SK-N-SH (cell line): ENCODE data around the gene PLEKHF1. TPM values are rescaled to one million over a fixed set of nuclear protein-coding genes. Genes with fewer than 3 reads are reported as not detected.

ENCODE experiments used
- CTCF ChIA-PET: fragments of 300-600, 350-600 bp; formaldehyde crosslinking; extraction: SDS; loops from one replicate; lab custom pipeline; 2021; lab: Yijun Ruan, JAX
- POLR2A ChIA-PET: fragments of 350-600 bp; sonication (Branson Sonifier 250); formaldehyde crosslinking; extraction: SDS; loops from one replicate; lab custom pipeline; 2020; ENCODE audit warnings: antibody characterized with exemption, inconsistent platforms; lab: Yijun Ruan, JAX
- DNase-seq: peaks from one replicate; pipeline ENCODE4 v3.0.0; 2012
- H2AFZ ChIP-seq: fragments of 200-600 bp; sonication (generic); 2 replicates; pipeline ENCODE4 v1.8.1; 2016; ENCODE audit warnings: antibody characterized with exemption, mild to moderate bottlenecking, low read depth
- H3F3A ChIP-seq: fragments of 200-600 bp; sonication (generic); replicated peaks from 2 replicates; pipeline ENCODE3; 2016; ENCODE audit warnings: antibody characterized with exemption, mild to moderate bottlenecking; ENCODE audit not compliant: insufficient read depth
- H3K27ac ChIP-seq, 2 experiments: fragments of 200-500 bp in 1 of 2; fragments of 200-600 bp in 1 of 2; sonication (Bioruptor generic) in 1 of 2; sonication (generic), shearing (Covaris generic) in 1 of 2; 2 replicates each; pipeline versions ENCODE4 v1.5.1 to v1.6.1; 2014 to 2016; ENCODE audit warnings: low read depth in 2 of 2, inconsistent platforms in 1 of 2, low read length in 1 of 2, mild to moderate bottlenecking in 1 of 2, mixed read lengths in 1 of 2
- H3K27me3 ChIP-seq: fragments of 200-600 bp; sonication (generic), shearing (Covaris generic); 2 replicates; pipeline ENCODE4 v1.6.1; 2016; ENCODE audit warnings: mixed run types; ENCODE audit not compliant: insufficient read depth
- H3K36me3 ChIP-seq, 2 experiments: fragments of 200-500 bp in 1 of 2; fragments of 200-600 bp in 1 of 2; sonication (Bioruptor generic) in 1 of 2; sonication (generic) in 1 of 2; replicated peaks in 1 of 2; 2 replicates each; pipeline versions ENCODE3 to v1.5.1; 2014 to 2016; ENCODE audit warnings: low read length in 1 of 2, mild to moderate bottlenecking in 1 of 2; ENCODE audit not compliant: insufficient read depth in 2 of 2, control insufficient read depth in 1 of 2
- H3K4me1 ChIP-seq, 2 experiments: fragments of 200-500 bp in 1 of 2; fragments of 200-600 bp in 1 of 2; sonication (Bioruptor generic) in 1 of 2; sonication (generic), shearing (Covaris generic) in 1 of 2; 2 replicates each; pipeline versions ENCODE4 v1.5.1 to v1.6.1; 2014 to 2016; ENCODE audit warnings: low read depth in 1 of 2, low read length in 1 of 2, mixed run types in 1 of 2; ENCODE audit not compliant: insufficient read depth in 2 of 2, control insufficient read depth in 1 of 2
- H3K4me2 ChIP-seq: fragments of 200-600 bp; sonication (generic), shearing (Covaris generic); 2 replicates; pipeline ENCODE4 v1.6.1; 2017; ENCODE audit warnings: mixed run types
- H3K4me3 ChIP-seq, 2 experiments: fragments of 200-500 bp in 1 of 2; fragments of 200-600 bp in 1 of 2; sonication (Bioruptor generic) in 1 of 2; sonication (generic), shearing (Covaris generic) in 1 of 2; 2 replicates each; pipeline versions ENCODE4 v1.5.1 to v1.8.1; 2014 to 2016; ENCODE audit warnings: low read depth in 2 of 2, inconsistent platforms in 1 of 2, low read length in 1 of 2, mild to moderate bottlenecking in 1 of 2, mixed read lengths in 1 of 2, moderate library complexity in 1 of 2
- H3K79me2 ChIP-seq: fragments of 200-600 bp; sonication (generic); 2 replicates; pipeline ENCODE4 v1.8.1; 2017; ENCODE audit warnings: mild to moderate bottlenecking; ENCODE audit not compliant: insufficient read depth
- H3K9ac ChIP-seq: fragments of 200-600 bp; sonication (generic); 2 replicates; pipeline ENCODE4 v1.6.1; 2017; ENCODE audit warnings: mixed run types
- H3K9me2 ChIP-seq: fragments of 200-600 bp; sonication (generic); 2 replicates; pipeline ENCODE4 v1.6.1; 2017; ENCODE audit warnings: mixed run types
- H3K9me3 ChIP-seq: fragments of 200-600 bp; sonication (generic); 2 replicates; pipeline ENCODE4 v1.6.1; 2017; ENCODE audit warnings: mixed run types, mild to moderate bottlenecking, moderate library complexity
- H4K20me1 ChIP-seq: fragments of 200-600 bp; sonication (generic); 2 replicates; pipeline ENCODE4 v1.6.1; 2017; ENCODE audit warnings: mild to moderate bottlenecking, mixed run types; ENCODE audit not compliant: insufficient read depth
- ELF1 ChIP-seq: IDR thresholded peaks from 2 replicates; pipeline ENCODE4 v1.4.0; 2012
- EZH2phosphoT487 ChIP-seq: fragments of 200-600 bp; sonication (generic); IDR thresholded peaks from 2 replicates; pipeline ENCODE4 v1.6.1; 2017; ENCODE audit warnings: low read depth, mixed run types, mild to moderate bottlenecking, antibody characterized with exemption, moderate library complexity, borderline replicate concordance
- FOSL2 ChIP-seq: IDR thresholded peaks from 2 replicates; pipeline ENCODE4 v1.4.0; 2012; ENCODE audit warnings: low read depth, mild to moderate bottlenecking, moderate library complexity, borderline replicate concordance
- FOXM1 ChIP-seq: IDR thresholded peaks from 2 replicates; pipeline ENCODE4 v1.4.0; 2012; ENCODE audit warnings: low read depth, mild to moderate bottlenecking
- IRF3 ChIP-seq: fragments of 150-350 bp; IDR thresholded peaks from 2 replicates; pipeline ENCODE4 v1.6.1; 2016; ENCODE audit warnings: mild to moderate bottlenecking, low read depth, low read length
- MAX ChIP-seq: IDR thresholded peaks from 2 replicates; pipeline ENCODE4 v1.4.0; 2012; ENCODE audit warnings: low read depth
- MXI1 ChIP-seq: IDR thresholded peaks from 2 replicates; pipeline ENCODE4 v1.6.1; 2012; ENCODE audit warnings: mild to moderate bottlenecking, low read depth, low read length, improper control_type of control experiment
- POLR2AphosphoS5 ChIP-seq: IDR thresholded peaks from 2 replicates; pipeline ENCODE4 v1.6.1; 2012; ENCODE audit warnings: low read depth, low read length
- RAD21 ChIP-seq: IDR thresholded peaks from 2 replicates; pipeline ENCODE4 v1.6.1; 2012; ENCODE audit warnings: mild to moderate bottlenecking, low read length
- RCOR1 ChIP-seq: fragments of 150-350 bp; IDR thresholded peaks from 2 replicates; pipeline ENCODE4 v1.6.1; 2017; ENCODE audit warnings: antibody characterized with exemption, low read length
- SMC3 ChIP-seq: IDR thresholded peaks from 2 replicates; pipeline ENCODE4 v1.6.1; 2012; ENCODE audit warnings: low read depth, low read length, improper control_type of control experiment
- TAF1 ChIP-seq: IDR thresholded peaks from 2 replicates; pipeline ENCODE4 v1.6.1; 2012; ENCODE audit warnings: low read depth, mild to moderate bottlenecking, low read length, moderate library complexity, borderline replicate concordance
- YY1 ChIP-seq: IDR thresholded peaks from 2 replicates; pipeline ENCODE4 v1.4.0; 2012; ENCODE audit warnings: low read depth, mild to moderate bottlenecking
- WGBS: methylation state at CpG from one replicate; pipeline ENCODE4 v1.1.6; 2017; ENCODE audit warnings: low lambda C conversion rate; 5-methylcytosine and 5-hydroxymethylcytosine counted together
- polyA plus RNA-seq, 3 experiments: library from polyadenylated mRNA; depleted of rRNA; stranded (reverse); fragments of >200 nt; gene quantifications; 2 replicates each; pipeline ENCODE4 v1.2.3, GENCODE V29; 2012
- TF ChIP-seq, protein P1 (sequence below): fragments of 200-600 bp; sonication (generic); IDR thresholded peaks from 2 replicates; pipeline ENCODE4 v1.6.1; 2017; ENCODE audit warnings: antibody characterized with exemption, mild to moderate bottlenecking, moderate library complexity
- TF ChIP-seq, protein P2 (sequence below): fragments of 150-350 bp; IDR thresholded peaks from 2 replicates; pipeline ENCODE4 v1.6.1; 2017; ENCODE audit warnings: antibody characterized with exemption, low read length, low read depth, borderline replicate concordance

Gene PLEKHF1
- polyA plus RNA-seq, 1 of the 3 experiments (the other 2 are of a cell fraction): 3.9 TPM

DNA sequence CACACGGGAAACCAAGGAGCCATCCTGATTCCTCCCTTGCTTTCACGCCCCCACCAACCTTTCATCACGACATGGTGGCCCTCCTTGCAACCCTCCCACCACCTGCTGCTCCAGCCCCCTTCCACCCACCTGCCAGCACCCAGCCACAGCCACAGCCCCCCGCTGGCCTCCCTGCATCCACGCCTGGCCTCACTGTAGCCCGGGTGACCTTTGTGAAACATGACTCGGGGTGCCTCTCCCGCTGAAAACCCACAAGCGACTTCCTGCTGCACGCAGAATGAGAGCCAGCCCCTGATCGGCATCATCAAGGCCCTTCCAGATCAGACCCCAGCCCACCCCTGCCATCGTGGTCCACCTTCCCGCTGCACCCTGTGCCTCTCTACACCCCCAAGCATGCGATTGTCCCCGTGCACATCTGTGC, 44.3 kb upstream of the PLEKHF1 start:
- Histone ChIP-seq H3K9me2 (no peaks in the 10 kb centered on the region), H3K4me1 (no peaks in the 10 kb centered on the region), H3K9ac (no peak overlapping the region), H3K27ac (no peak overlapping the region), H3K4me2 (no peak overlapping the region), H3K9me3 (no peaks in the 10 kb centered on the region), H3K27me3 (no peaks in the 10 kb centered on the region; the same call in 1 of the 2 replicates), H2AFZ (no peak overlapping the region), H3K4me3 (no peak overlapping the region), H3F3A (no peaks in the 10 kb centered on the region), H3K79me2 (no peaks in the 10 kb centered on the region), H3K36me3 (peaks cover 0 to 3% of the 10 kb centered on the region in 2 experiments), H4K20me1 (no peaks in the 10 kb centered on the region)
- DNase-seq: no peak
- CTCF ChIA-PET: interaction anchor here (1.5 to 2.6 kb wide), 2 partner anchors 10 to 11 kb away, joined by 9 to 25 read pairs; no protein-coding TSS in a partner anchor
- WGBS: 51% methylated on average over 15 of the region's 15 CpGs
- POLR2A ChIA-PET: no interaction called here
- no peak for TF ChIP-seq TAF1
- no peak for TF ChIP-seq RCOR1
- no peak for TF ChIP-seq RAD21
- no peak for TF ChIP-seq MXI1
- TF ChIP-seq FOSL2: no peak
- no peak for TF ChIP-seq EZH2phosphoT487
- TF ChIP-seq SMC3: no peak
- TF ChIP-seq YY1: no peak
- TF ChIP-seq IRF3: no peak
- no peak for TF ChIP-seq ELF1
- TF ChIP-seq, protein P1, sequence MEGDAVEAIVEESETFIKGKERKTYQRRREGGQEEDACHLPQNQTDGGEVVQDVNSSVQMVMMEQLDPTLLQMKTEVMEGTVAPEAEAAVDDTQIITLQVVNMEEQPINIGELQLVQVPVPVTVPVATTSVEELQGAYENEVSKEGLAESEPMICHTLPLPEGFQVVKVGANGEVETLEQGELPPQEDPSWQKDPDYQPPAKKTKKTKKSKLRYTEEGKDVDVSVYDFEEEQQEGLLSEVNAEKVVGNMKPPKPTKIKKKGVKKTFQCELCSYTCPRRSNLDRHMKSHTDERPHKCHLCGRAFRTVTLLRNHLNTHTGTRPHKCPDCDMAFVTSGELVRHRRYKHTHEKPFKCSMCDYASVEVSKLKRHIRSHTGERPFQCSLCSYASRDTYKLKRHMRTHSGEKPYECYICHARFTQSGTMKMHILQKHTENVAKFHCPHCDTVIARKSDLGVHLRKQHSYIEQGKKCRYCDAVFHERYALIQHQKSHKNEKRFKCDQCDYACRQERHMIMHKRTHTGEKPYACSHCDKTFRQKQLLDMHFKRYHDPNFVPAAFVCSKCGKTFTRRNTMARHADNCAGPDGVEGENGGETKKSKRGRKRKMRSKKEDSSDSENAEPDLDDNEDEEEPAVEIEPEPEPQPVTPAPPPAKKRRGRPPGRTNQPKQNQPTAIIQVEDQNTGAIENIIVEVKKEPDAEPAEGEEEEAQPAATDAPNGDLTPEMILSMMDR: no peak
- TF ChIP-seq MAX: no peak
- TF ChIP-seq POLR2AphosphoS5: no peak
- TF ChIP-seq, protein P2, sequence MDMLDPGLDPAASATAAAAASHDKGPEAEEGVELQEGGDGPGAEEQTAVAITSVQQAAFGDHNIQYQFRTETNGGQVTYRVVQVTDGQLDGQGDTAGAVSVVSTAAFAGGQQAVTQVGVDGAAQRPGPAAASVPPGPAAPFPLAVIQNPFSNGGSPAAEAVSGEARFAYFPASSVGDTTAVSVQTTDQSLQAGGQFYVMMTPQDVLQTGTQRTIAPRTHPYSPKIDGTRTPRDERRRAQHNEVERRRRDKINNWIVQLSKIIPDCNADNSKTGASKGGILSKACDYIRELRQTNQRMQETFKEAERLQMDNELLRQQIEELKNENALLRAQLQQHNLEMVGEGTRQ: no peak
- TF ChIP-seq FOXM1: no peak
